GM12892 (cell line): ENCODE measurements around the gene ORC4.

ENCODE experiments used
- POLR2A ChIP-seq: IDR thresholded peaks from 2 replicates; pipeline ENCODE4 v1.6.1; 2011; ENCODE audit warnings: low read depth, low read length, control low read depth
- POLR2AphosphoS5 ChIP-seq: IDR thresholded peaks from 2 replicates; pipeline ENCODE4 v1.6.1; 2011; ENCODE audit warnings: low read depth, low read length, control low read depth

DNA sequence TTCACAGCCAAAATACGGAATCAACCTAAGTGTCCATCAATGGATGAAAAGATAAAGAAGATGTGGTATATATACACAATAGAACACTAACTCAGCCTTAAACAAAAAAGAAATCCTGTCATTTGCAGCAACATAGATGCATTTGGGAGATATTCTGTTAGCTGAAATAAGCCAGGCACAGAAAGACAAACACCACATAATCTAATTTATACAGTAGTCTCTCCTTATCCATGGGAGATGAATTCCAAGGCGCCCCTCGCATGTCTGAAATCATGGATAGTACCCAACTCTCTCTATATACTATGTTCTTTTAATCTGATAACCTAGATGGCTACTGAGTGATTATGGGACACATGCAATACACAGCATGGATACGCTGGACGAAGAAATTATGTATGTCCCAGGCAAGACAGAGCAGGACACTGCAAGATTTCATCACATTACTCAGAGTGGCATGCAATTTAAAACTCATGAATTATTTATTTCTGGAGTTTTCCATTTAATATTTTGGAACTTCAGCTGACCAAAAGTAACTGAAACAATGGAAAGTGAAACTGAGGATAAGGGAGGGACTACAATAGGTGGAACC lies 39.5 kb downstream of the ORC4 start:
- TF ChIP-seq POLR2A (no peak), POLR2AphosphoS5 (no peak)
